Muscle of arm (tissue), 12 donors: Measurements from ENCODE around the gene TJP3. TPM values are rescaled to one million over a fixed set of nuclear protein-coding genes. Genes with fewer than 3 reads are reported as not detected.

Source experiments
- DNase-seq: peaks from one replicate; pipeline ENCODE4 v3.0.0-alpha.2; 2013
- polyA plus RNA-seq, 12 donors: library from polyadenylated mRNA; unstranded; fragments of 120-200 nt; gene quantifications; one replicate each; pipeline ENCODE4 v1.2.1, GENCODE V29; 2013; ENCODE audit not compliant: insufficient read length in 12 of 12

The TJP3 gene
- polyA plus RNA-seq, 12 donors, result 0.18 to 15.1 (median 0.61) TPM; not detected in 2

DNA sequence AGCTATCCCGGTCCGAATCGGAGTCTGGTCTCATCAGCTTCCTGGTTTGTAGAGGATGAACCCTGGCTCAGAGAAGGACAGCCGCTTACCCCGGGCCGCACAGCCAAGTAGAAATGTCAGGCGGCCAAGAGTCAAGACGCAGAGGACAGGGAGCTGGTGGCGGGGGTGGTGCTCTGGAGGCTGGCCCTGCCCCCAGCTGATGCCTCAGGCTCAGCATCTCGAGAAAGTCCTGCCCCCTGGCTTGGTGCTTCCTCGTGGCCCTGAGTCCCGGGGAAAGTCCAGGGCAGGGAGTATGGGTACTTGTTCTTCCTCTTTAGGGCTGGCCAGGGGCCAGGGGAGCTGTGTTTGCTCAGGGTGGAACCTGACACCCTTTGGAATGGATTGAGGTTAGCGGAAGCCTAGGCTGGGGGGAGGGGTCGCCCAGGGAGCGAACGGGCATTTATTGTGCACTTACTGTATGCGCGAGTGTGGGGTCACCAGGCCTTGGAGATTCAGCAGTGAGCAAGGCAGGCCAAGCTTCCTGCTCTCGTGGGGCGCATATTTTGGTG, 2.2 kb downstream of the TJP3 start:
- DNase-seq, result no peak

DNA sequence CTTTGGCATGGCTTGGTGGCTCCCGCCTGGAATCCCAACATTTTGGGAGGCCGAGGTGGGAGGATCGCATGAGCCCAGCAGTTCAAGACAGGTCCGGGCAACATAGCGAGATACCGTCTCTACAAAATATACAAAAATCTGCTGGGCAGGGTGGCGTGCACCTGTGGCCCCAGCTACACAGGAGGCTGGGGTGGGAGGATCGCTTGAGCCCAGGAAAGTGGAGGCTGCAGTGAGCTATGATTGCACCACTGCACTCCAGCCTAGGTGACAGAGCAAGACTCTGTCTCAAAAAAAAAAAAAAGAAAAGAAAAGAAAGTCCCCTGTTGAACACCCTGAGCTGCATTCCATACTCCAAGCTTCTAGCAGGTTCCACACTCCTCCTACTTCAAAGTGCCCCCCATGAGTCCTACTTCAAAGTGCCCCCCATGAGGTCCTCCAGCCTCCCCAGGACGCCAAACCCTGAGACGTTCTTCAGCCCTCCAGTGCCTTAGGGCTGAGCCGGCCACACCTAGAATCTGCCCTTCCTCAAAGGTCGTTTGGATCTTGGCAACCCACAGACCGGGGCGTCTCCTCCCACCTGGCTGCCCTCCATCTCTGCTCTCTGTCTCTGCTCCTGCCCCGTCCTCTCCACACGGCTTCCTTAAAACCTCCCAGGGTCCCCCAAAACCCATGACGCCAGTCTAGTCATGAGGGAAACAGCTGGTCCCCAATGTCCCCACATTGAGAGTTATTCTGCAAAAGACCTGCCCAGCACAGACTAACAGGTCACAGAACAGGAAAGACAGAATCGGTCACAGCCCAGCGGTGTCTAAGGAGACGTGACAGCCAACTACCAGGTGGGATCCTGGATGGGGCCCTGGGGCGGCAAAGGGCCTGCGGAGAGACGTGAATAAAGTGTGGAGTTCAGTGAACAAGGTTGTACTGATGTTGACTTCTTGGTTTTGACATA, 4.8 kb downstream of the TJP3 start:
- DNase-seq, result no peak

DNA sequence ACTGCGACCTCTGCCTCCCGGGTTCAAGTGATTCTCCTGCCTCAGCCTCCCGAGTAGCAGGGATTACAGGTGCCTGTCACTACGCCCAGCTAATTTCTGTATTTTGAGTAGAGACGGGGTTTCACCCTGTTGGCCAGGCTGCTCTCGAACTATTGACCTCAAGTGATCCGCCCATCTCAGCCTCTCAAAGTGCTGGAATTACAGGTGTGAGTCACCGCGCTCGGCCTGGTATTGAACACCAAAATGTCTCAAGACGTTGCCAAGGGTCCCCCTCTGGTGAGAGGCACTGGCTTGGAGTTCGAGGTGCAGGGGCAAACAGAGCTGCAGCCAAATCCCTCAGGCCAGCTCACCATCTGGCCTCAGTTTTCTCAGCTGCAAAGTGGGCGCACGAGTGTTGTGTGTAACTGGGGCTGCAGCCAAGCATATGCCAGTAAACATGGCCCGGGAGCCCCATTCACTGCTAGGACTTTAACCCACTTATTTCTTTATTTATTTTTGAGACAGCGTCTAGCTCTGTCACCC, 8.0 kb downstream of the TJP3 start:
- no peak for DNase-seq

DNA sequence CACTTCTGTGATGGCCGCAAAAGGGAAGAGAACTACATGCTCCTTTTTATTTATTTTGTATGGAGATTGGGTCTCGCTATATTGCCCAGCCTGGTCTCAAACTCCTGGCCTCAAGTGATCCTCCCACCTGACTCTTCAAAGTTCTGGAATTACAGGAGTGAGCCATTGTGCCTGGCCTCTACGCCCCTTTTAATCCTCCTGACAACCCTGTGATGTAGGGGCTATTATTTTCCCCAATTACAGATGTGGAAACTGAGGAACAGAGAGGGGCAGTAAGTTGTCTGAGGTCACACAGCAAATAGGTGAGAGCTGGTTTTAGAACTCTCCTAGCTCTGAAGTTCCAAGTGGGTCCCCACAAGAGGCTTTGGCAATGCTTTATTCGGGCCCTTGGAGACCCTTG, 11.7 kb downstream of the TJP3 start:
- DNase-seq, result no peak

DNA sequence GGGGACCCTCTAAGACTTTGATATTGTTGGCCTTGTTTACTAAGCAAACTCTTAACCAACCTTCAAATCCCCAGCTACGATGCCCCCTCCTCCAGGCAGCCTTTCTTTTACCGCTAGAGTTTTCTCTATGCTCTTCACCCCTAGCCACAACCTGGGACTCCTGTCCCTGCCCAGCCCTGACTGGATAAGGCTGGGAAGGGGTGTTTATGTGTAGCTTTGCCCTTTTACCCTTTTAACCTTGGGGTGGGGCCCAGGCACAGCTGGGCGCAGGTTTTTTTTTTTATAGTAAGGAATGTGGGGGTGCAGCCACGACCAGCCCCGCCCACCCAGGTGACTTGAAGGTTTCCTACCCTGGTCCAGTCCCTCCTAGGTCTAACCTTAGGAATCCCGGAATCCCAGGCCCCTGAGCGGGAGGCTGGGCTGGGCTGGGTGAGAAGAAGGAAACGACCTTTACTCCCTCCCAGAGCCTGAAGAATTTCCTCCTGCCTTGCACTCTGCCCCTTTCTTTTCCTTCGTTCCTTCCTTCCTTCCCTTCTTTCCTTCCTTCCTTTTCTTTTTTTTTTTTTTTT, 12.2 kb downstream of the TJP3 start:
- no peak for DNase-seq

DNA sequence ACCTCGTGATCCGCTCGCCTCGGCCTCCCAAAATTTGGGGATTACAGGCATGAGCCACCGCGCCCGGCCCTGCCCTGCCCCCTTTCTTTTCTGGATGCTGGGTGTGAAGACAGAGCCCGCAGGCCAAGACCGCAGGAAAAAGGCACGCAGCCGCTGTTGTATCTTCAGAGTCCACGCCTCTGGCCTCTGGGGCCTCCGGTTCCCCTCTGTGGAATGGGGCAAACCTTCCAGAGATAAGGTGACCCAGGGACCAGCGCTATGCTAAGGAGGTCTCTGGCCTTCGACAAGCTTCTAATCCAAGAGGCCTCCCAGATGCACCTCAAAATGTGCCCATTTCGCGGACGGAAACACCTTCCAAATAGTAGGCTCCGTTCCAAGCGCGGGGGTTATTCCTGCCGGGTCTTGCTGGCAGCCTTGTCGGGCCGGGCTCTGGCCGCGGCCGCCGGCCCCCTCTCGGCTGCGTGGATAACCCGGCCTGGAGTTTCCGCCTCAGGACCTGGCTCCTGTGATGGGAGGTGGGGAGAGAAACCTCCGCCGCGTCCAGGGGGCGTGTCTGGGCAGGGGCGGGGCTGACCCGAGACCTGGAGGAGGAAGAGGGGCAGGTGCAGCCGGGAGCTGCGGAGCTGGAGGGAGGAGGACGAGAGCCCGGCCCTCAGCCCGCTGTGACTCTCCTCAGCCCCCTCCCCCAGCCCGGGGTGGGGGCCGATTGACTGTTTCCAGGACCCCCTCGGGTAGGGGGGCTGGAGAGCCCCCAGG, 13.1 kb downstream of the TJP3 start:
- DNase-seq, result peak; percentile 72

DNA sequence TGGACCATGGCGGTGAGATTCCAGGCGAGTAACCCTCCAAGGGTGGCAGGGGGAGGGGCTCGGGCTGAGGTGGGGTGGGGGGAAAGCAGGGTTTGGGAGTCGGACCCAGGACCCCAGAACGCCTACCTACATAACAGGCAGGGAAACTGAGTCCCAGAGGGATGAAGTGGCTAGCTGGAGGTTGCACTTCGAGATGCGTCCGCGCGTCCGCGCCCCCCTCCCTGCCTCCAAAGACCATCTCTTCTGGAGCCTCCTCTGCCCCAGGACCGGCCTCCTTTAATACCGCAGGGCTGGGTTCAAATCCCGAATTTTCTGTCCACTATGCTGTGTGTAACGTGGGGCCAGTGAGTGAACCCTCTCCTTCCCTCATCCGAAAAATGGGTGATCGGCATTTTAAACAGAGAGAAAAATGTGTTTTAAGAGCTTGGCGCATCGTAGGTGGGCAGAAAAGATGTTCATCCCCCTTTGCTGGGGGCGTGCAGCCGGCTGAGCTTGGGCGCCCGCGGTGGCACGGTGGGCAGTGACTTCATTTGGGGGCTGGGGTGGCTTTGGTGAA, 13.8 kb downstream of the TJP3 start:
- no peak for DNase-seq

DNA sequence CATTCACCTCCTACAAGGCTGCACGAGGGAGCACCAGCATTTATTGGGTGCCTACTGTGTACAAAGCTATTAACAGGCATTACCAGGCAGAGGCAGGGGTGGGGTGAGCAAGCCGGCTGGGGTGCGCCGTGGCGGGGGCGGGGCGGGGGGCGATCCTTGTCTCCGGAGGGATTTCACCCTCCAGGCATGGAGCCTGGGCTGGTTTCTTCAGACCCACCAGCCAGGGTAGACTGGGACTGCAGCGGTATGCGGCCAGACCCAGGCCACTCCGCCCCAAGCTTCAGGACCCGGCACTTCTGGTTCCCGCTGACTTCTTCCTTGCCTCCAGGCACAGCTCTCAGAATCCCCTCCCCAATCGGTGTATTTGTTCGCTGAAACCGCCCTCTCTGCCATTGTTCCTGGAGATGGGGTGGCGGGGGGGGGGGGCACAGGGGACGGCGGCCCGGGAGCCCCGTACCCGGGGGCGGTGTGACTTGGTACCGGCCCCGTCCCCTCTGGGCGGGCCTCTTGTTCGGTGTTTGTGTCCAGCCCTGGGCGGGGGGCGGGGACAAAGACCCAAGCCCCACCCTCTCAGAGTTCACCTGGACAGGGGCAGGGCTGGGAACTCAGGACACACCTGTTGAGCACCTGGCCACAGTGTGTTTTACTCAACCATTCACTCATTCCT, 14.4 kb downstream of the TJP3 start:
- no peak for DNase-seq

DNA sequence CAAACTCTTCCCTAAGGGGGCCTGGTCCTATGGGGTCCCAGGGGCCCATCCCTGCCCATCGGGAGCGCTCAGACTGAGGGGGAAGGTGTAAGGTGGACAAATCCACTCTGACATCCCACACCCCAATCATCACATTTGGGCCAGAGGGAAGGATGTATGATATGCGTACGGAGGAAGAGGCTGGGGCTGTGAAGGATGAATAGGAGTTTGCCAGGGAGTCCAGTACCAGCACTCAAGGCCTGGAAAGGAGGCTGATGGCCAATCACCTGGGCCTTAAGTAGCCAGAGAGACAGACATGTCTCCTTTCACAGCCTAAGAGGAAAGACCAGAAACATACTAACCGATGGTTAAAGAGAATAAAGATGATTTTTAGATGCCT, 14.9 kb downstream of the TJP3 start:
- DNase-seq, result no peak

DNA sequence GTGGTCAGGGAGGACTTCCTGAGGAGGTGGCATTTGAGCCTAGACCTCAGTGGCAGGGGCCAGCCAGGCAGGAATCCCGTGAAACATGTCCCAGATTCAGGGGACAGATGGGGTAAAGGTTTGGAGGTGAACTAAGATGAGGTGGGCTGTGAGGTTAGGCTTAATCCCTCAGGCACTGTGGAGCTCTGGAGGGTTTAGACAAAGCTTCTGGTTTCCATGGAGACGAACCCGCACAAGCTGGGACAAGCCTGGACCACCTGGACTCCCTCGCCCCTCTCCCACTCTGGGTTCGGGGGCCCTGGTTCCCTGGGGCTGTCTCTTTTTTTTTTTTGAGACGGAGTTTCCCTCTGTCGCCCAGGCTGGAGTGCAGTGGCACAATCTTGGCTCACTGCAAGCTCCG, 15.7 kb downstream of the TJP3 start:
- no peak for DNase-seq

DNA sequence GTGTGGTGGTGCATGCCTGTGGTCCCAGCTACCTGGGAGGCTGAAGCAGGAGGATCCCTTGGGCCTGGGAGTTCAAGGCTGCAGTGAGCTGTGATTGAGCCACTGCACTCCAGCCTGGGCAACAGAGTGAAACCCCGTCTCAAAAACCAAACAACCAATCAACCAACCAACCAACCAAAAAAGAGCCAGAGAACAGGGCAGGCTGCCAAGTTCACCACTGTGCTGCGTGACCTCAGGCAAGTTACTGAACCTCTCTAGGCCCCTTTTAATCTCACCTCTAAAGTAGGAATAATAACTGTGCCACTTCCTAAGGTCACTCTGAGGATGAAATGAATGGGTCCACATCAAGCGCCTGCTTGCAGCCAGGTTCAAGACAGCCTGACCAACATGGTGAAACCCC, 16.9 kb downstream of the TJP3 start:
- no peak for DNase-seq

DNA sequence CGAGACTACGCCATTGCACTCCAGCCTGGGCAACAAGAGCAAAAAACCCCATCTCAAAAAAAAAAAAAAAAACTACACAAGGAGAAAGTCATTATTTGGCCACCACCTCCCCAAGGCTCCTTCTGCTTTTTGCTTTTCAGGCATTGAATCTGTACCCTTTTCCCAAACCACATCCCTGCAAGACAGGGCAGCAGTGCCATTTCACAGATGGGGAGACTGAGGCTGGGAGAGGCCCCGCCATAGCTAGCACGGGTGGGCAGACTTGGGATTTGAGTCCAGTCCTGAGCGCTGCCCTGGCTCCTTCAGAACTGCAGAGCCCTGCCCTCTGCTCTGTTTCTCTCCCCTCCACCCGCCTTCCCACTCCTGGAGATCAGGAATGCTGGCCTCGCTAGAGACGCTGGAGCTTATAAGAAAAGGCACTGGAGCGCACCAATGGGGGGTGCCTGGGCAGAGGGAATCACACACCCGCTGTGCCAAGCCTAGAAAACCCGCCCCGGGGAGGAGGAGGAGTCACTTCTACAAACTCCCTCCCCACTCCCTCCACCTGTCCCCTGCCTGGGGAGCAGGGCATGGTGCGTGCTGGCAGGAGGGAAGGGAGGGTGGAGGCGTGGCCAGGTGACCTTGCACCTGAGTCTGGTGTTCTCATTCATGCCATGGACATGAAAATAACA, 17.6 kb downstream of the TJP3 start:
- DNase-seq, result no peak

DNA sequence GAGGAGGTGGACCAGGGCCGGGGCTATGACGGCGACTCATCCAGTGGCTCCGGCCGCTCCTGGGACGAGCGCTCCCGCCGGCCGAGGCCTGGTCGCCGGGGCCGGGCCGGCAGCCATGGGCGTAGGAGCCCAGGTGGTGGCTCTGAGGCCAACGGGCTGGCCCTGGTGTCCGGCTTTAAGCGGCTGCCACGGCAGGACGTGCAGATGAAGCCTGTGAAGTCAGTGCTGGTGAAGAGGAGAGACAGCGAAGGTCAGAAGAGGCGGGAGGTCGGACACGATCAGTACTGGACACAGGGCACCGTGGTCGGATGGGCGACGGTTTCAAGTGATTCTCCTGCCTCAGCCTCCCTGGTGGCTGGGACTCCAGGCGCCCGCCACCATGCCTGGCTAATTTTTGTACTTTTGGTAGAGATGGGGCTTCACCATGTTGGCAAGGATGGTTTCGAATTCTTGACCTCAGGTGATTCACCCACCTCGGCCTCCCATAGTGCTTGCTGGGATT, 22.3 kb downstream of the TJP3 start:
- DNase-seq, result no peak

DNA sequence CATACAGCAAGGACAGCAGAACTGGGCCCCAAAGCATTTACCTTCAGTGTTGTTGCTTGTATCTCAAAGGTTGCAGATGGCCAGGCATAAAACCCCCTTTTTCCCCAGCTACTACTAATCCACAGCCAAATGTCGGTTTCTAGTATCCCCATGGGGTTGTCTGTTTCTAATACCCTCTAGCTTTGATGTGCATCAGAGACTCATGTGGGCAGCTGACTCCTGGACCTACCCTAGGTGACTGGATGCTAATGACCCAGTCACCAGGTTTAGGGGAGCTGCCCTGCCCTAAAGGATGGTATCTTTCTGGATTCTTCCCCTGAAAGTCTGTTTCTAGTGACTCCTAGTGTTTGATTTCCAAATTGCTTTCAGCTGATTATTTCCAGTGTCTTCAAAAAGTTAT, 23.9 kb downstream of the TJP3 start:
- no peak for DNase-seq

DNA sequence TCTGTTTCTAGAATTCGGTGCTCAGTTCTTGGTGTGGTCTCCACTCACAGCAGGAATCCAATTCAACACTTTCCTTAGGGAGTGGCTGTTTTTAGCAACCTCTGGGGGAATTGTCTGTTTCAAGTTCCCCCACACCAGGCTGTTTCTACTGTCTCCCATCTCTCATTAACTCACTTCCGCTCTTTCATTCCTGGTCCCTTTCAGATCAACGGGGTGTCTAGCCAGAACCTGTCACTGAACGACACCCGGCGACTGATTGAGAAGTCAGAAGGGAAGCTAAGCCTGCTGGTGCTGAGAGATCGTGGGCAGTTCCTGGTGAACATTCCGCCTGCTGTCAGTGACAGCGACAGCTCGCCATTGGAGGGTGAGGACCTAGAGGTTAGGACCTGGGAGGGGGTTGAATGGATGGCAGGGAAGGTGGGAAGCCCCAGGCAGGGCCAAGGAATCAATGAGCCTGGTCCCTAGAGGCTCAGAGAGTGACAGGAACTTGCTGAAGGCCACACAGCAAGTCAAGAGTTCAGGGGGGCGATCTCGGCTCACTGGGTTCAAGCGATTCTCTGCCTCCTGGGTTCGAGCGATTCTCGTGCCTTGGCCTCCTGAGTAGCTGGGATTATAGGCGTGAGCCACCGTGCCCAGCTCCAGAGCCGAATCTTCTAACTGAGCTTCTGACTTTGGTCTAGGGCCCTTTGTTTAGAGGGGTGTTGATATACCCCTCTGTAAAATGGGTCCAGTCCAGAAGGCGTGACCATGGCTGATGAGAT, 25.5 kb downstream of the TJP3 start:
- DNase-seq, result no peak

DNA sequence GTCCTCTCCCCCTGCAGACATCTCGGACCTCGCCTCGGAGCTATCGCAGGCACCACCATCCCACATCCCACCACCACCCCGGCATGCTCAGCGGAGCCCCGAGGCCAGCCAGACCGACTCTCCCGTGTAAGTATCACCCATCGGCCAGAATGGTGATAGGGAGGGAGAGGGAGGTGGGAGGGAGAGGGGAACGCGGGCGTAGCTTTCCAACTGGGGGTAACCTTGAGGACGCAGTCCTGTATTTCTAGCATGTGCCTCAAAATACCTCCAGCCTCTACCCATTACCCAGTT, 26.1 kb downstream of the TJP3 start:
- no peak for DNase-seq

DNA sequence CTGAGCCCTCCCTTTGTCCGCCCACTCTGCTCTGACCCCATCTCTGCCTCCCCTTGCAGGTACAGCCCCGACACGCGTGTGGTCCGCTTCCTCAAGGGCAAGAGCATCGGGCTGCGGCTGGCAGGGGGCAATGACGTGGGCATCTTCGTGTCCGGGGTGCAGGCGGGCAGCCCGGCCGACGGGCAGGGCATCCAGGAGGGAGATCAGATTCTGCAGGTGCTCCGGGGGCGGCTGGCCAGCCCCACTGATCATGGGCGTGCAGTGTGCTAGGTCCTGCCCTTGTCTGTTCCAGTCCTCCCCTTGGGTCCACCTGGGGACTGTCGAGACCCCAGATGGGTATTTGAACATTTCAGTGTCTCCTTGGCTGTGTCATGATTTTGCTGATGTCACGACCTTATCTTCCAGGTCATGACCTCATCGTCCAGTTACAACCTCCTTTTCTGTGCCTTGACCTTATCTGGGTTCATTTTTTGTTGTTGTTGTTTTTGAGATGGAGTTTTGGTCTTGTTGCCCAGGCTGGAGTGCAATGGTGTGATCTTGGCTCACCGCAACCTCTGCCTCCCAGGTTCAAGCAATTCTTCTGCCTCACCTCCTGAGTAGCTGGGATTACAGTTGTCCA, 28.0 kb downstream of the TJP3 start:
- no peak for DNase-seq

DNA sequence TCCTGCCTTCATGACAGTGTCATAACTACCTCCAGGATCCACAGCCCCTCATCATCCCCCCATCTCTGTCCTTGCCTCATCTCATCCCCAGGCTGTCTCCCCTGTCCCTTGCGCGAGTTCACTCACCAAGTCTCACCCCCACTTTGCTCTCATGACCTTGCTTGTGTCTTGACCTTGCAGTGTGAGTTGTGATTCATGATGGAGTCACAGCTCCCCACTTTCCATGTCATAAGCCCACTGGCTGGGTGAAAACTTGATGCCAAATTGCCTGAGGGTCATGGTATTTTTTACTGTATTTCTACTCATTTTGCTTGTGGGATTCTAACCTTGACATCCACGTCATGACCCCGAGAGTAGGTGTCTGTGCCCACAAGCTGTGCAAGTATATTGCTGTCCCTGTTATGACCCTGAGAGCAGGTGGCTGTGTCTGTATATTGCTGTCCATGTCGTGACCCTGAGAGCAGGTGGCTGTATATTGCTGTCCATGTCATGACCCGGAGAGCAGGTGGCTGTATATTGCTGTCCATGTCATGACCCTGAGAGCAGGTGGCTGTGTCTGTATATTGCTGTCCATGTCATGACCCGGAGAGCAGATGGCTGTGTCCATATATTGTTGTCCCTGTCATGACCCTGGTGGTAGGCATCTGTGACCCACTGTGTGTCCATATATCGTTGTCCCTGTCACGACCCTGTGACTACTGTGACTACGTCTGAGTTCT, 29.5 kb downstream of the TJP3 start:
- no peak for DNase-seq
